SK-N-DZ (cell line): ENCODE measurements around the gene MDM4.

Experiments used
- DNase-seq: peaks from one replicate; pipeline ENCODE4 v3.0.0-alpha.2; 2015; ENCODE audit warnings: low spot score
- small RNA-seq, 2 experiments: library from RNA; depleted of rRNA; stranded (forward); fragments of <200 nt; gene quantifications; one replicate each; pipeline ENCODE3, GENCODE V24; 2014

MDM4 gene

GRCh38 chr1:204605791-204606190 lies 89.6 kb downstream of the MDM4 start:
- no peak for DNase-seq

Small RNAs within 50 kb of the gene (small RNA-seq; reads per million reads assigned to genes)
- 40.7 to 94.7 reads per million in 2 experiments for gene RNA5SP74
